NCI-H1417 (cell line): ENCODE measurements around the gene RCL1.
"Not testable (repeated sequence)": the region's sequence is repeated elsewhere in the genome, so short reads cannot be mapped to it uniquely, and the experiment has no call there.

Source experiments
- DNase-seq, 3 experiments: peaks; one replicate each; lab custom pipeline; 2025; lab: John Stamatoyannopoulos, UW

Gene RCL1

DNA sequence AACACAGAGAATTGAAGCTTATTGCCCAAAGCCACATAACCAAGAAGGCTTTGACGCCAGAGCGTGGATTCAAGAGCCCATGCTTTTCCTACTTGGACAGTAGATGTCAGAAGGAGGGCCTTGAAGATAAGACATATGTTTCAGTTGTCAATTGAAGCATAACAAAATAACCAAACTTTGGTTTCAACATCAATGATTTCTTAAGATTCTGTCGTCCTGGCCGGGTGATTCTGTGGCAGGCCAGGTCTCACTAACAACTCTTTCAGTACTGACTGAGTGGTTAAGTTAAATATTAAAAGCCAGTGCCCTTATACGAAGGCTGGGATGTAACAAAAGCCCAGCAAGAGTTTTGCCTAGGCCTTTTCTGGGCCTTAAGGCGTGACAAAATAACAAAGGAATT is 94.0 kb downstream of the RCL1 start:
- DNase-seq = no peak

DNA sequence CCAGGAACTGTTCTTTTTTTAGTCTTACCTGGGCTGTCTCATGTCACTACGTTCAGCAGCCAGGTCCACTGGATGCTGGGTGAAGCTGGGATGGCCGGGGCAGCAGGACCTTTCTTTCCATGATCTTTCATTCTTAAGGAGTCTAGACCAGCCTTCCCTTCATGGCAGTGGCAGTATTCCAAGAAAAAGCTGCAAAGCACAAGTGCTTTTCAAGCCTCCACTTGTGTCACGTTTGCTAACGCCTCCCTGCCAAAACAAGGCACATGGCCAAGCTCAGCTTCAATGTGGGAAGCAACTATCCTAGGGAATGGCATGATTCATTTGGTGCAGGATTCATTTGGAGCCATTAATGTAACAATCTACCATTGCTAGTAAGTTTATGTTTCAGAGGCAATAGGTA is 94.8 kb downstream of the RCL1 start:
- peak in 1 of 3 experiments; percentile 23 for DNase-seq

DNA sequence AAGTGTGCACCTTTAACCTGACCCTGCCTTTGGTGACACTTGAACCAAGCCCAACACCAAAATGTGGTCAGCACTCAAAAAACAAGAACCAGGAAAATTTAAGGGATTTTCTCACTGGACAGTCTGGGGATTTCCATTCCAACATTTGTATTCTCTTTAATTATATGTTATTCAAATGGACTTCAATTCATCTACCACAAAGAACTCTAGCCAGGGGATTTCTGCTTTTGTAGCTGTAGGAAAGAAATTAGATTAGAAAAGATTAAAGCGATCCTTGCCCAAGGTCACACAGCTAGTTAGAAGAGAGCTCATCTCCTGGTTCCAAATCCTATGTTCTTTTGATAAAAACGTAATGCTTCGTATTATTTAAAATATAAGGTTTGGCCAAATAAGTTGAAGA is 97.5 kb downstream of the RCL1 start:
- DNase-seq = no peak

DNA sequence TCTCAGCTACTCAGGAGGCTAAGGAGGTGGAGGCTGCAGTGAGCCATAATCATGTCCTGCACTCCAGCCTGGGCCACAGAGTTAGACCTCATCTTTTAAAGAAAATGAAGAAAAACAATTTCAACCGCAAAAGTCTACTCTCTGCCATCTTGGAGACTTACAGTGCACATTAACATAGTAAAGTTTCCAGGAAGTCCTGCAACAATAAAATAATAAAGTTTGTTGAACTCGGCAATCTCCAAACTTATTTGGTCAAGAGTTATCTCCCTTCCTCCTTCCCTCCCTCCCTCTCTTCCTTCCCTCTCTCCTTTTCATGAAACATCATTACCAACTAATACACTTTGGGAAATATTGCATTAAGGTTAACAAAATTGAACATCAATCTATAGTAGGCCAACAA is 98.2 kb downstream of the RCL1 start:
- DNase-seq = no peak

DNA sequence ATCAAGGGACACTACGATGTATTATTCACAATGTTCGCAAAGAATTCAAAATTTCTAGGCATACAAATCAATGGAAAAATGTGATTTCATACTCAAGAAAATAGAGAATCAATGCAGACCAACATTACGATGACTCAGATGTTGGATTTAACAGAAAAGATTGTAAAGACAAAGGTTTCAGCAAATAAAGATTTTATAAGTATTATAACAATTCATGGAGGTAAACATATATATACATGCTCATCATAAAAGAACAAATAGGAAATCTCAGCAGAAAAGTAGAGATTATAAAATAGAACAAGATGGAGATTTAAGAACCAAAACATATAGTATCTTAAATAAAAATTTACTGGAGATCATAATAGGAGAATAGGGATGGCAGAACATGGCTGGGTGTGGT is 98.9 kb downstream of the RCL1 start:
- DNase-seq = no peak

DNA sequence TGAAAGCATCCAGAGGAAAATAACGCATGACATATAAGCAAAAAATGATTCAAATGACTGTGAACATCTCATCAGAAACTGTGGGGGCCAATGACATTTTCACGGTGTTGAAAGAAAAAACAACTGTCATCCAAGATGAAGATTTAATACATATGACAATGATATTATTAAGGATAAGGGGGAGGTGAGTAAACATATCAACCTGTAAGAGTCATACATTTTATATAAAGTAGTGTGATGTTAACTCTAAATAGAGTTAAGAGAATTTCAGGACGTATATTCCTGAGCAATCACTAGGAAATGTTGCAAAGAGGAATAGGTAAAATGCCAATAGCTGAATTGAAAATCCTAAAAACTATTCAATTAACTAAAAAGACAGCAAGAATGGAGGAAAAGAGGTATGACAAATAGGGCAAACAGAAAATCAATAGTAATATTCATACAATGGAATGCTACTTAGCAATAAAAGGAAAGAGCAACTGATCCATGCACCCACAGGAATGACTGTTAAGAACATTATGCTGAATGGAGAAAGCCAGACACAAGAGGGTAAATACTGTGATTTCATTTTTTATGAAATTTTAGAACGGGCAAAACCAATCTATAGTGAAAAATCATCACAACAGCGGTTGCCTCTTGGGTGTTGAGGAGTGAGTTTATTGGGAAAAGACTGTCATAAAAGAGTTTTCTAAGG is 99.9 kb downstream of the RCL1 start:
- no peak for DNase-seq

DNA sequence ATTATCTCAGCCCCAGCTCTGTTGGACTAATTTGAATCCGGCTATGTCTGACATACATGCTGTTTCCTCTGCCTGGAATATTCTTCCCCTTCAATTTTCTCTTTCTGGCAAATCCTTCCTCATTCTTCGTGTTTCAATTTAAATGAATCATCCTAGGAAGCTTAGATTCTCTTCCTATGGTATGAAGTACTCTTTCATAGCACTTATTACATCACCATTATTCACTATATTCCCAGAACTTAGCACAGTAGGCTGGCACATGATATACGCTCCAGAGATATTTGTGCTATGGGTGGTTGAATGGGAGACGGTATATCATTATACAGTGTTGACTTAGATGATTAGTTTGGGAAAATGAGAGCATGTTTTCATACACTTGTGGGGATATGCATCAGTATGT is 101.3 kb downstream of the RCL1 start:
- DNase-seq = no peak

DNA sequence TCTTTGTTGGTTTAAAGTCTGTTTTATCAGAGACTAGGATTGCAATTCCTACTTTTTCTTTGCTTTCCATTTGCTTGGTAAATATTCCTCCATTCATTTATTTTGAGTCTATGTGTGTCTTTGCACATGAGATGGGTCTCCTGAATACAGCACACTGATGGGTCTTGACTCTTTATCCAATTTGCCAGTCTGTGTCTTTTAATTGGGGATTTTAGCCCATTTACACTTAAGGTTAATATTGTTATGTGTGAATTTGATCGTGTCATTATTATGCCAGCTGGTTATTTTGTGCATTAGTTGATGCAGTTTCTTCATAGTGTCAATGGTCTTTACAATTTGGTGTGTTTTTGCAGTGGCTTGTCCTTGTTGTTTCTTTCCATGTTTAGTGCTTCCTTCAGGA is 107.1 kb downstream of the RCL1 start:
- not testable (repeated sequence) for DNase-seq

DNA sequence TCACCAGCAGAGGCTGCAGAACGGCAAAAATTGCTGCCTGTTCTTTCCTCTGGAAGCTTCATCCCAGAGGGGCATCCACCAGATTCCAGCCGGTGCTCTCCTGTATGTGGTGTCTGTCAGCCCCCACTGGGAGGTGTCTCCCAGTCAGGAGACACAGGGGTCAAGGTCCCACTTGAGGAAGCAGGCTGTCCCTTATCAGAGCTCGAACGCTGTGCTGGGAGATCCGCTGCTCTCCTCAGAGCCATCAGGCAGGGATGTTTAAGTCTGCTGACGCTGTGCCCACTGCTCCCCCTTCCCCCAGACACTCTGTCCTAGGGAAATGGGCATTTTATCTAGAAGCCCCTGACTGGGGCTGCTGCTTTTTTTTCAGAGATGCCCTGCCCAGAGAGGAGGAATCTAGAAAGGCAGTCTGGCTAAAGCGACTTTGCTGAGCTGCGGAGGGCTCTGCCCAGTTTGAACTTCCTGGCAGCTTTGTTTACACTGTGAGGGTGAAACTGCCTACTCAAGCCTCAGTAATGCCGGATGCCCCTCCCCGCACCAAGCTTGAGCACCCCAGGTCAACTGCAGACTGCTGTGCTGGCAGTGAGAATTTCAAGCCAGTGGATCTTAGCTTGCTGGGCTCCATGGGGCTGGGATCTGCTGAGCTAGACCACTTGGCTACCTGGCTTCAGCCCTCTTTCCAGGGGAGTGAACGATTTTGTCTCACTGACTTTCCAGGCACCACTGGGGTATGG is 108.8 kb downstream of the RCL1 start:
- DNase-seq = peak in 1 of 3 experiments; percentile 27

DNA sequence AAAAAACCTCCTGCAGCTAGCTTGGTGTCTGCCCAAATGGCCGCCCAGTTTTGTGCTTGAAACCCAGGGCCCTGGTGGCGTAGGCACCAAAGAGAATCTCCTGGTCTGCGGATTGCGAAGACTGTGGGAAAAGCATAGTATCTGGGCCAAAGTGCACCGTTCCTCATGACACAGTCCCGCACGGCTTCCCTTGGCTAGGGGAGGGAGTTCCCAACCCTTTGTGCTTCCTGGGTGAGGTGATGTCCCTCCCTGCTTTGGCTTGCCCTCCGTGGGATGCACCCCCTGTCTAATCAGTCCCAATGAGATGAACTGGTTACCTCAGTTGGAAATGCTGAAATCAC is 109.4 kb downstream of the RCL1 start:
- DNase-seq = no peak

DNA sequence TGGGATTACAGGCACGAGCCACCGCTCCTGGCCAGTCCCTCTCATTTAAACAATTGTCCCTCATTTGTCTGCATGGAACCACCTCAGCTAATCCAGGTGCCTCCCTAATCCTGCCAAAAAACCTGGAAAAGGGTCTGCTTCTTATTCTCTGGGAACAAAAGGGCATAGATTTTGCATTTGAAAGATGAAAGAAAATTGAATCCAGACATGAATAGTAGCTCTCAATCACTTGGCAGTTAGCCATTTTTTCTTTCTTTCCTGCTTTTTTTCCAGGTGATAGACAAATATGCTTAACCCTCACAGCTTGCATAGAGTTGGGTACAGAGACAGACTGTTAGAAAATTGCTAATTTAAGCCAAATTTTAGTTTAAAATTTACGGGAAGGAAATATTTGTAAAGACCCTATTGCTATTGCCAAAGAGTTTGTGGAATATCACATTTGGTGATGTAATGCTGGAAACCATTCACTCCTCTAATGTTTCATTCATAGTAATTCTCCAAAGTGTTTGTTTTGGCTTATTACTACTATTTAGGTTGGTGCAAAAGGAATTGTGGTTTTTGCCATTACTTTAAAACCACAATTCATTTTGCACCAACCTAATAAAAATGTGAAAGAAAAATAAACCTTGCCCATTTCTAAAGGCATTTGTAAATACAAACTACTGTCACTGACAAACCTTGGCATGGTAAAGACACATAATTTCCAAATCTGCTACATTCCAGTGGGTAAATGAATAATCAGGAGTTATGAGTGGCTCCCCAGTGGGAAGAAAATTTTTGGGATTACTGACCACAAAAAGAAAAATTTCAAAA is 111.8 kb downstream of the RCL1 start:
- DNase-seq = no peak

DNA sequence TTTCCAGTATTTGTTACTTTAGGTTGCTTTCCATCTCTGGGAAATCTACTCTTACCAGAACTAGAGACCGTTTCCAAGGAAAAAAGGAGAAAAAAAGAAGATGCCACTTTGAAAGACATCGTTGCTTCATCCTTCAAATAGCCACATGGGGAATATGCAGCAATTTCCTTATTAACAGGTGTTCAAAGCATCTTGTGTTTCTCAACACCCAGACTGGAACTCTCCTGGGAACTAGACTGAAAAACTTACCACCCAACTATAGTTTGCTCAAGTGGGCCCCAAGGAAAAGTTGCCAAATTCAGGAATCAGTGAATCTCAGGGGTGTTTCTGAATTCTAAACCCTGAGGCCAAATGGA is 112.4 kb downstream of the RCL1 start:
- no peak for DNase-seq
